SIG-M5 treated with dmso at 0.1 percent for 504 hours (cell line): ENCODE measurements around the gene NELL1.
A peak's percentile ranks its signal among the peaks of the same experiment; 100 is the strongest.

Experiments
- DNase-seq: peaks from one replicate; lab custom pipeline; 2025; ENCODE audit not compliant: unreplicated experiment; lab: John Stamatoyannopoulos, UW

The NELL1 gene

DNA sequence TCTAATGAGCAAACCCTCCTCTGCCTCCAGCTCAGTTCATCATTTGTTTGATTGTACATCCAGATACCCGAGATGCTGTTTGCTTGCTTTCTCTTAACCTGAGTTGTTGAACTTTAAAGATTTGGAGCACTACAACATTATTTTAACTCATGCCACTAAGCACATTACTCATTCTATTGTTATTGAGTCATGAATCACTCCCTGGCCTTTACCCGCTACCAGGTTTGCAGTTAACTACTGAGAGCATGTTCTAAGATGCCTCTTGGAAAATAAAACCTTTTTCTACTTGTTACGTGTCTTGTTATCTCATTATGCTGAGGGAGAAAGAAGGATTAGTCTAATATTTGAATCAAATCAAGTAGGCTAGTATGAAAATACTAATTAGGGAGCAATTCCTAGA, 802.9 kb downstream of the NELL1 start:
- DNase-seq, result no peak

GRCh38 chr11:21474529-21474928, 805.1 kb downstream of the NELL1 start:
- DNase-seq, result no peak

- no peak for DNase-seq
Observed at GRCh38 chr11:21475276-21475675, 805.9 kb downstream of the NELL1 start.

DNA sequence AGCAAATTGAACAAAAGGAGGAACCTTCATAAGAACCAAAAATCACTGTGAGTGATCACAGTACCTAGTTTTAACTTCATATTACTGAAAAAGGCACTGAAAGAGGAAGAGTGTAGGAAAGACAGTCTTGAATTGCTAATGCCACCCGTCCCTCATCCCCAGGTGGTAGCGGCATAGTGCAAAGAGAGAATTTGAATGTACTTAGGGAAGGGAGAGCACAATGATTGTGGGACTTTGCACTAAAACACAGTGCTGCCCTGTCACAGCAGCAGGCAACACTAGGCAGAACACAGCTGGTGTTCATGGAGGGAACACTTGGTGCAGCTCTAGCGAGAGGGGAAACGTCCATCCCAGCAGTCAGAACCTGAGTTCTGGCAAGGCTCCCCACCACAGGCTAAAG, 807.2 kb downstream of the NELL1 start:
- no peak for DNase-seq

DNA sequence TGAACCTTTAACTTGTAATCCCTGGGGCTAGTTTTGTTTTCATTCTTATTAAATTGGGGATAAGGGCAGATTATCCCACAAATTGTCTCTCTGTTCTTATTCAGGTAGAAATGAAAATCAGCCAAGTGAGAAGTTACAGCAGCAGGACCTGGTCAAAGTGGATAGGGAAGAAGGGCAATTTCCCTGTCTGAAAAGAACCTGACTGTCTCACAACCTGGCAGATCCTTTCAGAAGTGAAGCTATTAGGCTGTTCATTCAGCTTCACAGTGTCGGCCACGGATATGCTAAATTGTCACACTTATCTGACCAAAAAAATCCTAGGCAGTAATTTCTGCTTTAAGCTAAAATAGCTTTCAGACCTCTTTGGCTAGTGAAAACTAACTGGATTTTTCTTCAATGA, 810.9 kb downstream of the NELL1 start:
- no peak for DNase-seq

DNA sequence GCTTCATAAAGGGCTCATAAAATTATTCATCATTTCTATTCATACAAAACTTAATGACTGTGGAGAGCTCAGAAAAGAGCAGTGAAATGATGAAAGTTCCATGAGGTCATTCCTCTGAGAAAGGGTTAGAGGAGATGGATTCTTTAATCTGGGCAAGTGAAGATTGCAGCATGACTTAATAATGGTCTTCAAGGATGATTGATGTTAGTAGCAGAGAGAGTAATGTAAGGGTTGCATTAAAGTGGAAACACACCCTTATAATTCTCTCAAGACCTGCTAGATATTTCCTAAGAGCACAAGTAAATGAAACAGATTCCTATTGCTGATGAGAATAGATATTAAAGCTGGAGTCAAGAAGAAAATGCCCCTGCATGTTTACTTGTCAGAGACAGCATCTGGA, 811.9 kb downstream of the NELL1 start:
- DNase-seq, result no peak

DNA sequence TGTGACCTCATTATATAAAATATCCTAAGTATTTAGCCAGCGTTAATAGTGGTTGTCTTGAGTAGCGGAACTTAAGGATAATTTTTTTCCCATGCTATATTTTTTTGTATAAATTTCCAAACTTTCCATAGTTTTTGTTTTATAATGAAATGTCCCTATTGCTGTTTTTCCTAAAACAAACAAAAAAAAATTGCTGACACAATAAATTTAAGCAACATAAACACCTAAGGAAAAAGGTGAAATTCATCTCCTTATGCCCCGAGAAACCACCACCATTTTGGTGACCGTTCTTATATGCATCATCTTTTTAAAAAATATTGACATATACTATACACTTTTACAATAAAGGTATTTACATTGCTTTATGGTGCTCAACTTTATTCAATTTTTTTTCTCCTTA, 814.7 kb downstream of the NELL1 start:
- no peak for DNase-seq

DNA sequence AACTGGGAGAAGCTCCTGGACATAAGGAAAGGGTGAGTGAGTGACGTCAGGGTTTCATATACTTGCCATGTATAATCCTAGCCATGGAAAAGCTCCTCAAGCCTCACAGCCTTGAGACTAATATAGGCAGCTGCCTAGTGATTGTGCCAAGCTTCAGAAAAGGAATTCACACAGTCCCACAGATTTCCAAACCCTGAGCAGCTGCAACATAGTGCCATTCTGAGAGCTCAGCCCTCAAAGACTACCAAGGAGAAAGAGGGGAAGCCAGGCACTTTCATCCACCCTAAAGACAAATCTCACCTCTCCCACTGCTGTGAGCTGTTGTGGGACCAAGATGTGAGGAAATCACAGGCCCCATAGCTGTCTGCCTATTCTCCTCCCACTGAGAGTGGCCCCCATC, 815.6 kb downstream of the NELL1 start:
- no peak for DNase-seq

DNA sequence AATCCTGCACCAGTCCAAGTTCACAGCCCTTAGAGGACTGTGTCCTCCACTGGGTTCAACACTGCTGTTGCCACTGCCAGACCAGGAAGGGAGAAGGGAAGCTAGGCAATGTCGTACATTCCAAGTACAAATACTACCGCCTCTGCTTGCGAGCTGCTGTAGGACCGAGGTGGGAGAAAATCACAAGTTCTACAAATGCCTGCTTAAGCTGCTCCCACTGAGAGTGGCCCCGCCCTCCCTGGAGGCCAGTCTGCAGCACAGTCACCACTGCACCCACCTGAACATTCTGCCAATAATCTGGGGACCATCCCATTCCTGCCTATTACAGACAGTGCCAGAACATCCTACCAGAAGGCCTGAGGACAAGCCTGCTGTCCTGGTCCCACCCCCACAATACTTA, 816.0 kb downstream of the NELL1 start:
- DNase-seq, result no peak

DNA sequence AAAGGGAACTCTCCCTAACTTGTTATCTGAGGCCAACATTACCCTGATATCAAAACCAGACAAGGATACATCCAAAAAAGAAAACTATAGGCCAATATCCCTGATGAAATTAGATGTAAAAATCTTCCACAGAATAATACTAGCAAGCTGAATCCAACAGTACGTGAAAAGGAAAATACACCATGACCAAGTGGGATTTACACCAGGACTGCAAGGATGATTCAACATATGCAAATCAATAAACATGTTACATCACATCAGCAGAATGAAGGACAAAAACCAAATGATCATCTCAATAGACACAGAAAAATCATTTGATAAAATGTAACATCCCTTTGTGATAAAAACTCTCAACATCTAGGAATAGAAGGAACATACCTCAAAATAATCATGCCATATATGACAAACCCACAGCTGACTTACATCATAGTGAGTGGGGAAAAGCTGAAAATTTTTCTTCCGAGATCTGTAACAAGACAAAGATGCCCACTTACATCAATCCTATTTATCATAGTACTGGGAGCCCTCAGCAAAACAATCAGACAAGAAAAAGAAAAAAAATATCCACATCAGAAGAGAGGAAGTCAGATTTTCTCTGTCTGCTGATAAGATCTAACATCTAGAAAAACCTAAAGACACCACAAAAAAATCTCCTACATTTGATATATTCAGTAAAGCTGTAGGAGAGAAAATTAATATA, 820.2 kb downstream of the NELL1 start:
- no peak for DNase-seq

DNA sequence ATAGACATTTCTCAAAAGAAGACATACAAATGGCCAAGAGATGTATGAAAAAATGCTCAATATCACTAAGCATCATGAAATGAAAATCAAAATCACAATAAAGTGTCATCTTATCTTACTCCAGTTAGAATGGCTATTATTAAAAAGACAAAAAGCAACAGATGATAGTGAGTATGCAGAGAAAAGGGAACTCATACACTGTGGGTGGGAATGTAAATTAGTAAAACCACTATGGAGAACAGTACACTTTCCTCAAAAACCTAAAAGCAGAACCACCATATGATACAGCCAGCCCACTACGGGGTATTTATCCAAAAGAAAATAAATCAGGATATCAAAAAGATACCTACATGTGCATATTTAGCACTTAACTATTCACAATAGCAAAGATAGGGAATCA, 823.5 kb downstream of the NELL1 start:
- no peak for DNase-seq

DNA sequence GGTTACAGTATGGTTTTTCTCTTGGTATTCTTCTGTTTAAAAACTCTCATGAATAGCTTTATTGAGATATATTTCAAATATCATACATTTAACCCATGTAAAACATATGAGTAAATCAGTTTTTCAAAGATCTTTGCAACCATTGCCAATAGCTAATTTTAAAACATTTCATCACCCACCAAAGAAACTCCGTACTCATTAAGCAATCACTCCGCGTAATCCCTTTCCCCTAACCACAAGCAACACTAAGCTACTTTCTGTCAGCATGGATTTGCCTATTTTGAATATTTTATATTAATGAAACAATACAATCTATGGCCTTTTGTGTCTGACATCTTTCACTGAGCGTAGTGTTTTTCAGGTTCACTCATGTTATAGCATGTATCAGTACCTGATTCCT, 825.6 kb downstream of the NELL1 start:
- DNase-seq, result peak; percentile 6

DNA sequence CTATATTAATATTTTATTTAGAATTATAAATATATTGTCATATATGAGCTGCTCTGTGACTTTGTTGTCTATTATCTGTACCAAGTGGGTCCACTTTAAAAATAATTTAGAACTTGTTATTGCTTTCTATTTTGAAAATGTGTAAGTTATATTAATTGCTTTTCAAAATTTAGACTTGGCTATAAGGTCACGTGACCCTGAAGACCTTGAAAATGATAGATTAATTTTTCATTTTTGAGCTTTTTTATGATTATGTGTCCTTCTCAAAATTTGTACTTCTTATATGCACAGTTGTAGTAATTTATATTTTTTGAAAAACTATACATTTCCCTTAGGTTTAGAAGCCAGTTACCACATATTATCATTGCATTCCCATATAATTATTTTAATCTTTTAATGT, 826.5 kb downstream of the NELL1 start:
- DNase-seq, result no peak

- no peak for DNase-seq
Observed at GRCh38 chr11:21501245-21501644, 831.9 kb downstream of the NELL1 start.

- DNase-seq, result no peak
Observed at GRCh38 chr11:21505070-21505469, 835.7 kb downstream of the NELL1 start.

DNA sequence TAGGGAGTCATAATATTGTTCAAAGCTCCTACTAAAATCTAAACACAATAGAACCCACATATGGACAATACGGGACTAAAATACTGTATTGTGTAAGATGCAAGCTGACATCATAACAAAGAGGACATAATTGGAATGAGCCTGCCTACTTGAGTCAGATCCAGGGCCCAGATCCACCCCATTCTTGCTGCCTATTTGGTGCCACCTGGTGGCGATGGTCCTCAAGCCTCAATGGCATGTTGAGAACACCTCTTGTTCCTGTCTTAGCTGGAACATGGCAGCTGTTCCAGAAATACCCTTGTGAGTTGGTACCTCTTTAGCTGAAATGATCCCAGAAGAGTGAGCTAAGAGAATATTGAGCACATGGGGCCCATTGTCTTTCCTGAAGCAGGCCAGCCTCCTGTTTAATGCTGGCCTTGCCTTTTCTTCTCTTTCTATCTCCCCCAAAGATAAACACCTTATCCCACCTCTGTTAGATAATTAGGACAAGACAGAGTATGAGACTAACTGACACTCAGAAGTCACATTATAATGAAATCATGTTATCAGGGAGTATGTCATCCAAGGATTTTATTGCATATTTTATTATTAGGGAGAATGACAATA, 842.6 kb downstream of the NELL1 start:
- peak; percentile 30 for DNase-seq

GRCh38 chr11:21514316-21514715, 844.9 kb downstream of the NELL1 start:
- no peak for DNase-seq

DNA sequence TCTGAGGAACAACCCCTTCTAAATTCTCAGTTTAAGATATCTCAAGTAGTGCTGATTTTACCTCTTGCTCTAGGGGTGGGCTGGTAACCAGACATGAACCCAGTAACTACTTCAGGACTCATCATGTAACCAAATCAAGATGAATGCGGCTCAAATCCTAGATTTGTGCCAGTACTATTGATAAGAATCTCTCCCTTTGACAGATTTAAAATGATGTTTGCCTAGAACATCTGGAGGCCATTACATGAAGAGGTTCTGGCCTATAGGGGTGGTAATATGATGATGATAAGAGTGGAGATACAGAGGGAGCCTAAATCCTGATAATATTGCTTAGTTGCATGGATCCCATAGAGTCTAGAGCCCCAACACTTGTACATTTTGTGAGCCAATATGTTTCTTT, 850.9 kb downstream of the NELL1 start:
- no peak for DNase-seq

GRCh38 chr11:21529187-21529586, 859.8 kb downstream of the NELL1 start:
- DNase-seq, result no peak

DNA sequence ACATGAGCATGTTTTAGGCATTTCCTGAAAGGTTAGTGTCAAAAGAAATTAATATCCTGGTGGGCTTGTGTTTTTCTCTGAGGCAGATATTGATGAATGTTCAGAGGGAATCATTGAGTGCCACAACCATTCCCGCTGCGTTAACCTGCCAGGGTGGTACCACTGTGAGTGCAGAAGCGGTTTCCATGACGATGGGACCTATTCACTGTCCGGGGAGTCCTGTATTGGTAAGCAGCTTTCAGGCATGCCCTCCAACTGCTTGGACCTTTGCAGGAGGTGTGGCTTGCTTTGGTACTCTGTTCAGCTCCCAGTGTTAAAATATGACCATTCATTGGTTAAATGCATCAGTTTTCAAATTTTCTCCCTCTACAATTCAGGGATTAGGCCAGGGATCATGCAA, 864.9 kb downstream of the NELL1 start:
- no peak for DNase-seq

- DNase-seq, result no peak
Observed at GRCh38 chr11:21537980-21538379, 868.6 kb downstream of the NELL1 start.

- no peak for DNase-seq
Observed at GRCh38 chr11:21541187-21541751, 871.9 kb downstream of the NELL1 start.

GRCh38 chr11:21543901-21544300, 874.5 kb downstream of the NELL1 start:
- DNase-seq, result no peak
